Naive thymus-derived CD8-positive, alpha-beta T cell (primary cell): Measurements from ENCODE around the gene MLIP. TPM values are rescaled to one million over a fixed set of nuclear protein-coding genes. Genes with fewer than 3 reads are reported as not detected.

Experiments used
- ATAC-seq, 2 donors: fragments of 150-1000 bp; cut with Tn5 transposase in 1 of 2; sonication (Bioruptor Pico), chemical (Tn5 transposase) in 1 of 2; 1 replicate in 1 of 2; 2 replicates in 1 of 2; pipeline ENCODE4 v1.10.0; 2021; ENCODE audit warnings: mild to moderate bottlenecking in 2 of 2, moderate library complexity in 2 of 2
- POLR2A ChIA-PET: fragments of 350-600 bp; sonication (Branson Sonifier 250); formaldehyde crosslinking; loops from one replicate; lab custom pipeline; 2021; ENCODE audit warnings: antibody characterized with exemption; lab: Charles Lee
- DNase-seq, 10 donors: peaks; one replicate each; pipeline versions ENCODE4 v3.0.0 to v3.0.0-alpha.2; 2020 to 2022
- H3K27ac Mint-ChIP-seq, 10 donors: one replicate each; pipeline ENCODE4 v1.8.0; 2020 to 2022; ENCODE audit warnings: mild to moderate bottlenecking in 10 of 10, mixed read lengths in 10 of 10, moderate library complexity in 4 of 10, inconsistent platforms in 1 of 10
- H3K27me3 Mint-ChIP-seq, 5 donors: one replicate each; pipeline ENCODE4 v1.8.0; 2021 to 2022; ENCODE audit warnings: mixed read lengths in 5 of 5
- H3K36me3 Mint-ChIP-seq, 3 donors: one replicate each; pipeline ENCODE4 v1.8.0; 2020 to 2022; ENCODE audit warnings: mixed read lengths in 3 of 3, mild to moderate bottlenecking in 2 of 3, inconsistent platforms in 1 of 3
- H3K4me1 Mint-ChIP-seq, 4 donors: one replicate each; pipeline ENCODE4 v1.8.0; 2021 to 2022; ENCODE audit warnings: mixed read lengths in 4 of 4
- H3K4me3 Mint-ChIP-seq, 10 donors: one replicate each; pipeline ENCODE4 v1.8.0; 2020 to 2022; ENCODE audit warnings: mild to moderate bottlenecking in 10 of 10, mixed read lengths in 10 of 10, moderate library complexity in 6 of 10, inconsistent platforms in 1 of 10
- H3K9me3 Mint-ChIP-seq, 9 donors: one replicate each; pipeline ENCODE4 v1.8.0; 2020 to 2022; ENCODE audit warnings: mixed read lengths in 9 of 9, mild to moderate bottlenecking in 3 of 9, inconsistent platforms in 1 of 9, moderate library complexity in 1 of 9
- polyA plus RNA-seq, 3 donors: library from polyadenylated mRNA; unstranded; fragments of 300-500 nt; fragmentation: Illumina TruSeq; gene quantifications; one replicate each; pipeline ENCODE4 v1.2.3, GENCODE V29; 2021
- total RNA-seq, 8 experiments: library from RNA in 2 of 8; stranded (reverse) in 2 of 8; gene quantifications; one replicate each; pipeline ENCODE4 v1.2.3 and lab custom pipeline; 2021 to 2026

MLIP gene
- total and polyA plus RNA-seq, 5 experiments from 2014 or later: not detected

DNA sequence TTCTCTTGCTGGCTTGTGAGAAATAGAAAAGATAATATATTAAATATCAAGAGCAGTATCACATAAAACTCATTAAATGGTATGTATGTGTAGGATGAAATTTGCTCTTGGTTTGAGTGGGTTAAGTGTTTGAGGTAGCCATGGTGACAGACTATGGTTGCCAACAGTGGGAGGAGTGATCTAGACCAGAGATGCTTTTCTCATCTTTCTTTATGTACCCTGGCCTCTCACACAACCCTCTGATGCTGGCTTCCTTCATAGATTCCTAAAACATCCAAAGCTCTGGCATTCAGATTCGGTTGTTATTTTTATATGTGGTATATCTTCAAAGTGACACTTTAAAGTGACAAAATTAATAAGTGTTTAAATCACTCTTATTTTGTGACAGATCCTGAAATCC lies 9.0 kb upstream of the MLIP start:
- H3K27me3 Mint-ChIP-seq: peaks cover 0 to 13% (median 5%) of the 10 kb centered on the region in 5 donors
- H3K27ac Mint-ChIP-seq: no peak overlapping the region
- DNase-seq (no peak), ATAC-seq (no peak)
- no peak overlapping the region for H3K4me3 Mint-ChIP-seq
- POLR2A ChIA-PET: no interaction called here
- no peaks in the 10 kb centered on the region for H3K36me3 Mint-ChIP-seq
- H3K9me3 Mint-ChIP-seq: peaks cover 0 to 8% (median 2%) of the 10 kb centered on the region in 9 donors
- H3K4me1 Mint-ChIP-seq: no peaks in the 10 kb centered on the region

GRCh38 chr6:54103497-54103896 lies 7.7 kb upstream of the MLIP start:
- no peaks in the 10 kb centered on the region for H3K4me1 Mint-ChIP-seq
- no peaks in the 10 kb centered on the region for H3K36me3 Mint-ChIP-seq
- peaks cover 0 to 3% (median 0%) of the 10 kb centered on the region in 9 donors for H3K9me3 Mint-ChIP-seq
- POLR2A ChIA-PET: no interaction called here
- ATAC-seq (no peak), DNase-seq (no peak)
- H3K27ac Mint-ChIP-seq: no peak overlapping the region
- no peak overlapping the region for H3K4me3 Mint-ChIP-seq
- peaks cover 0 to 9% (median 5%) of the 10 kb centered on the region in 5 donors for H3K27me3 Mint-ChIP-seq

- Mint-ChIP-seq H3K27ac (no peak overlapping the region), H3K9me3 (peaks cover 0 to 2% (median 0%) of the 10 kb centered on the region in 9 donors), H3K36me3 (no peaks in the 10 kb centered on the region), H3K27me3 (peaks cover 0 to 9% (median 5%) of the 10 kb centered on the region in 5 donors), H3K4me3 (no peak overlapping the region), H3K4me1 (no peaks in the 10 kb centered on the region)
- DNase-seq (no peak), ATAC-seq (no peak)
- POLR2A ChIA-PET: no interaction called here
Measured at GRCh38 chr6:54106727-54107126, 4.5 kb upstream of the MLIP start.

DNA sequence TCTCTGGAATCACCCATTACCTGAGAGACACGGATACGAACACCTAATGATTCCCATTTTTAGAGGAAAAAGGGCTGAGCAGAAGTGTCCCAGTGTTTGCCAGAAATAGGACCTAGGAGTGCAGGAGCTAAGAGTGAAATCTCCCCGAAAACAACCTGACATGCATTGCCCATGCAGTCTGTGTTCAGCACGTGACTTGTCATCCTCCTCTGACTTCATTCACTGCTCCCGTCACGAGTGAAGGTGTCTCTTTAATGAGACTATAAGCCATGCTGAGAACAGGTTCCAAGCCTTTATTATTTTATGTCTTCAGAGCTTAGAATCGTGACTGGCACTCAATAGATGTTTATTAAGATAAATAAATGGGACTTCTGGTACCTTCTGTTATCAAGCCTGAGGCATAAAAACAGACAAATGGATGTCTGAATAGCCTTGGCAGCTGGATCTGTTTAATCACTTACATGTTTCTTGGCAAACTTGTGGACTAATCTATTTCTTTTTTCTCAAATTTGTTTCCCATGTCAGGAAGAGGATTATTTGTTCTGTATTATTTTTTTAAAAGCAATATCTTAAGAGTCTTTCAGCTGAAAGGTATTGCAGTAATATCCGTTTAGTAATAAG lies 3.7 kb upstream of the MLIP start:
- no peaks in the 10 kb centered on the region for H3K36me3 Mint-ChIP-seq
- H3K4me1 Mint-ChIP-seq: no peaks in the 10 kb centered on the region
- H3K4me3 Mint-ChIP-seq: no peak overlapping the region
- H3K27me3 Mint-ChIP-seq: peaks cover 0 to 9% (median 5%) of the 10 kb centered on the region in 5 donors
- ATAC-seq: no peak
- POLR2A ChIA-PET: no interaction called here
- no peak for DNase-seq
- no peak overlapping the region for H3K27ac Mint-ChIP-seq
- H3K9me3 Mint-ChIP-seq: peaks cover 0 to 2% (median 0%) of the 10 kb centered on the region in 9 donors

DNA sequence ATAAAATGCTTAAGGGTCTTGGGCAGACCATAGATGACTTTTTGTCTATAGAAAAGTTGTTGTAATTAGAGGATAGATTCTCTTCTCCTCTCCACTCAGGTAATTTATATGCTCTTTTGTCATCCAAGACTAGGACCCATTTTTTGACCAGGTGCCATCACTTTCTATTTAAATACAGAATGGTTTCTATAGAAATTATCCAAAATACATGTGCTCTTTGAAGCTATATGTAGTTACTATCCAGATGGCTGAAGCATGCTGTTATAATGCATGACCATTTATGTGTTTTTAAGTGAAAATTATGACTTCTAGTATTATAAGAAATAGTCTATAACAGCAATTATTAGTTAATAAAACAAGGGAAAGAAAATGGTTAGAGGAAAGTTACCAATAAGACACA lies 3.0 kb upstream of the MLIP start:
- no peaks in the 10 kb centered on the region for H3K36me3 Mint-ChIP-seq
- peaks cover 0 to 9% (median 5%) of the 10 kb centered on the region in 5 donors for H3K27me3 Mint-ChIP-seq
- H3K27ac Mint-ChIP-seq: no peak overlapping the region
- POLR2A ChIA-PET: no interaction called here
- peaks cover 0 to 2% (median 0%) of the 10 kb centered on the region in 9 donors for H3K9me3 Mint-ChIP-seq
- DNase-seq (no peak), ATAC-seq (no peak)
- no peak overlapping the region for H3K4me3 Mint-ChIP-seq
- H3K4me1 Mint-ChIP-seq: no peaks in the 10 kb centered on the region

GRCh38 chr6:54109586-54109985 lies 1.7 kb upstream of the MLIP start:
- Mint-ChIP-seq H3K4me1 (no peaks in the 10 kb centered on the region), H3K27me3 (peaks cover 0 to 16% (median 5%) of the 10 kb centered on the region in 5 donors), H3K9me3 (peaks cover 0 to 8% (median 0%) of the 10 kb centered on the region in 9 donors), H3K4me3 (no peak overlapping the region), H3K27ac (no peak overlapping the region), H3K36me3 (no peaks in the 10 kb centered on the region)
- ATAC-seq (no peak), DNase-seq (no peak)
- POLR2A ChIA-PET: no interaction called here

DNA sequence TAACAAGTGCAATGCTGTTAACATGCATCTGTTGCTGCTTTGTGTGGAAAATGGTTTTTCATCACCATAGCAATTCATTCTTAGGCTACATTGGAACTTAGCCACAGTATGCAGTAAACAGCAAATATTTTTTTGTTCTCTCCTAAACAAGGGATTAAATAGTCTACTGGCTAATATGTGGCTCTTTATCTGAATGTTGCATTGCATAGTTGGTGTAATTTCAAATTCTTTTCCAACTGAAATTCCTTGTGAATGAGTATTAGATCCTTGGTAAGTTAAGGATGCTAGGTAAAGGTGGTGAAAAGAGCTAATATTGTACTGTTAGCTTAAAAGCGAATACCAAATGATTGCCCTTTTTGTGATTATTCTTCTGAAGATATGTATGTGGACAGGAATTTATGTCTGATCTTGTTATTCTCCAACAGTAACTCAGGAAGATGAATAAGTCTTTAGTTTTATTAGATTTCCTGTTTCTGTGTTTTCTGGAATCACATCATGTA lies 958 bp downstream of the MLIP start:
- H3K4me3 Mint-ChIP-seq: no peak overlapping the region
- no peak overlapping the region for H3K27ac Mint-ChIP-seq
- H3K9me3 Mint-ChIP-seq: peaks cover 0 to 21% (median 3%) of the 10 kb centered on the region in 9 donors
- no peak for DNase-seq
- no peak for ATAC-seq
- POLR2A ChIA-PET: no interaction called here
- H3K36me3 Mint-ChIP-seq: no peaks in the 10 kb centered on the region
- no peaks in the 10 kb centered on the region for H3K4me1 Mint-ChIP-seq
- peaks cover 0 to 13% (median 2%) of the 10 kb centered on the region in 5 donors for H3K27me3 Mint-ChIP-seq

DNA sequence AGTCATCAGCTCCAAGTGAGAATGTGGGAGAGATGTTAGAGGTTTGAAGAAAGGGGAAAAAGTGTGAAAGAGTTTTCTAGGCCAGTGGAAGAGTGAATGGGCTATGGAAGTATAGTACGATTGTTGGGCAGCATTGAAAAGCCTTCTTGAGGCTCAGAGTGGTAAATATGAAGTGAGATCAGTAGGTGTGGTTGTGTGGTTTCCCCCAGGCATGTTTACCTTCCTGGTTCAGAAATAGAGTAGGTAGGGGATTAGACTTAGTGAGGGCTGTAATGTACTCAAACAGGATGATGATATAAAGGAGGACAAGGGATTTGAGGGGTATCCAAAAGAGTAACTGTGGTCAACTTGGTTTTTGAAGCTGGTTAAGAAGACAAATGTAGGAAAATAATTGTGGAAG lies 3.7 kb downstream of the MLIP start:
- H3K27ac Mint-ChIP-seq: no peak overlapping the region
- H3K4me3 Mint-ChIP-seq: no peak overlapping the region
- no peaks in the 10 kb centered on the region for H3K4me1 Mint-ChIP-seq
- DNase-seq (no peak), ATAC-seq (no peak)
- H3K27me3 Mint-ChIP-seq: peaks cover 0 to 13% (median 2%) of the 10 kb centered on the region in 5 donors
- POLR2A ChIA-PET: no interaction called here
- H3K36me3 Mint-ChIP-seq: no peaks in the 10 kb centered on the region
- H3K9me3 Mint-ChIP-seq: peaks cover 0 to 27% (median 5%) of the 10 kb centered on the region in 9 donors

DNA sequence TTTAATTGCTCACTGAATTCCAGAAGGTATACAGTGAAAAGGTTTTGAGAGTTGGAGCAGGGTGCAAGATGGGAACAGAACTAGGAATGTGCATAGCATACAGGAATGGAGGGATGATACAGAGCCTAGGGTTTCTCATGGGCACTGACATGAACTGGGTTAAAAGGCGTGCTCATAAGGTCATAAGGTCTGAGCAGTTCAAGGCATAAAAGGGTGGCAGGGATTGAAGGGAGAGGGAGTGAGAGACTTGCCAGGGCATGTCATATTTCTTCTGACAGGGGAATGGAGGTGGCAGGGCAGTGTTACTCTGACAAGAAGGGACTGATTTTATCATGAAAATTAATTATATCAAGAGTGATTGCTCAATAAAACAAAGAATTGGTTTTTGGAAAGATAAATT lies 4.7 kb downstream of the MLIP start:
- H3K27ac Mint-ChIP-seq: no peak overlapping the region
- peaks cover 0 to 13% (median 2%) of the 10 kb centered on the region in 5 donors for H3K27me3 Mint-ChIP-seq
- H3K4me1 Mint-ChIP-seq: no peaks in the 10 kb centered on the region
- no peak overlapping the region for H3K4me3 Mint-ChIP-seq
- H3K9me3 Mint-ChIP-seq: peaks cover 0 to 37% (median 5%) of the 10 kb centered on the region in 9 donors
- POLR2A ChIA-PET: no interaction called here
- DNase-seq (no peak), ATAC-seq (no peak)
- no peaks in the 10 kb centered on the region for H3K36me3 Mint-ChIP-seq

DNA sequence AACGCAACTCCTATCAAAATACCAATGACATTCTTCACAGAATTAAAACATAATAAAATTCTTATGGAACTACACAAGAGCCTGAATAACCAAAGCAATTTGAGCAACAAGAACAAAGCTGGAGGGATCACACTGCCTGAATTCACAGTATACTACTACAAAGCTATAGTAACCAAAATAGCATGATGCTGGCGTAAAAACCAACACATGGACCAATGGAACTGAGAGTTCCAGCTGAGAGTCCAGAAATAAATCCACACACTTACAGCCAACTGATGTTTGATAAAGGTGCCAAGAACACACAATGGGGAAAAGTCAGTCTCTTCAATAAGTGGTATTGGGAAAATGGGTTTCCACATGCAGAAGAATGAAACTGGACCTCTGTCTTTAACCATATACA lies 6.9 kb downstream of the MLIP start:
- Mint-ChIP-seq H3K36me3 (no peaks in the 10 kb centered on the region), H3K27ac (no peak overlapping the region), H3K4me1 (no peaks in the 10 kb centered on the region), H3K27me3 (peaks cover 0 to 13% (median 2%) of the 10 kb centered on the region in 5 donors), H3K4me3 (no peak overlapping the region), H3K9me3 (peaks cover 0 to 38% (median 5%) of the 10 kb centered on the region in 9 donors)
- DNase-seq: no peak
- POLR2A ChIA-PET: no interaction called here
- ATAC-seq: no peak

DNA sequence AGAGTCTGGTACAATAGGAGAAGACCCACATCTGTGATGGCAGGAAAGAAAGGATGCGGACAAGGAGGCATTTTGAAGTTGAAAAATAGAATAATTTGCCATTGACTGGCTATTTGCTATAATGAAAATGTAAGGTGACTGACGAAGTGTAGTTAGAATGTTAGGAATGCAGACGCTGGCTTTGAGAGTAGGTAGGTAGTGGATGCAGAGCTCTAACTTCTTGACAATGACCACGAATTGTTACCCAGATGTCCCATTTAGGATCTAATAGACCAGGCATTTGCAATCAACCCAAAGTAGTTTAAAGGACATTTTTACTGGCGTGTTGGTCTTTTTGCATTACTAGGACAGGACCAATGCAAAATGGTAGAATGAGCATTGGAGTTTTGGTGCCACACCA lies 14.2 kb downstream of the MLIP start:
- H3K9me3 Mint-ChIP-seq: peaks cover 0 to 5% (median 0%) of the 10 kb centered on the region in 9 donors
- no peaks in the 10 kb centered on the region for H3K4me1 Mint-ChIP-seq
- H3K27me3 Mint-ChIP-seq: peaks cover 0 to 3% (median 0%) of the 10 kb centered on the region in 5 donors
- no peaks in the 10 kb centered on the region for H3K36me3 Mint-ChIP-seq
- no peak overlapping the region for H3K27ac Mint-ChIP-seq
- POLR2A ChIA-PET: no interaction called here
- ATAC-seq (no peak), DNase-seq (no peak)
- no peak overlapping the region for H3K4me3 Mint-ChIP-seq

DNA sequence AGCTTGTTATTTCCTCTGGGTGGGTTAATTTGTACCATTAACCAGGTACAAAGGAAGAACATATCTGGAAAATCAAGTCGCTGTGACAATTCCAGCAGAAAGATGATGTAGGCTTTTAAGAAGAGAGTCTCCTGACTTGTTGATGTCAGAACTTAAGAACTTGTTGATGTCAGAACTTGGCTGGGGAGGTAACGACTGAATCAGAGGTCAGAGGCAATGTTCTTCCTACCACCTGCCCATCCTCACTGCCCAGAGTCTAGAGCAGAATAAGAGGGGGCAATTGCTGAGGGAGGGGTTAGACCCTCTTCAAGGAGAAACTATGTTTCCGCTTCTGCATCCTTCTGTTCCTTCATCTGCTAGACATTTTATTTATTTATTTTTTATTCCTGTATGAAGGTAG lies 18.9 kb downstream of the MLIP start:
- Mint-ChIP-seq H3K27ac (no peak overlapping the region), H3K4me3 (no peak overlapping the region), H3K9me3 (peaks cover 0 to 3% (median 0%) of the 10 kb centered on the region in 9 donors), H3K4me1 (no peaks in the 10 kb centered on the region), H3K36me3 (no peaks in the 10 kb centered on the region), H3K27me3 (peaks cover 0 to 2% (median 0%) of the 10 kb centered on the region in 5 donors)
- no peak for DNase-seq
- no peak for ATAC-seq
- POLR2A ChIA-PET: no interaction called here

DNA sequence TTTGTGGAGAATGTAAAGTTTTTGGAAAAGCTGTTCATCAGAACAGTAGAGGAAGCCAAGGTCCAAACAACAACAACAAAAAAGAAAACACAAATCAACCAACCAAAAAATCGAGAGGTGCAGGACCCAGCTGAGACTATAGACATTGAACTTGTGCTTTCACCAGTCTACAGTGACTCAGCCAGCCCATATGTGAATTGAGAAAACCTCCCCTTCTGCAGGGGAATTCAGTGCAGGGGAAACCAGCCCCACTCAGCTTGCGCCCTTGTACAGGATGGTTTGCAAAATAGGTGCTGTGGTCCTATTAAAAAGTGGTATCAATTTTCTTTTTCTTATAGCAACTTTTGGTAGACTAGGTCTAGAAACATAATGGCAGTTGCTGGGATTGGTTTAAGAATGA lies 21.3 kb downstream of the MLIP start:
- ATAC-seq (no peak), DNase-seq (no peak)
- Mint-ChIP-seq H3K36me3 (no peaks in the 10 kb centered on the region), H3K4me3 (no peak overlapping the region), H3K4me1 (peaks cover 0 to 4% (median 0%) of the 10 kb centered on the region in 4 donors), H3K9me3 (peaks cover 0 to 12% (median 0%) of the 10 kb centered on the region in 9 donors), H3K27ac (no peak overlapping the region), H3K27me3 (peaks cover 0 to 10% (median 0%) of the 10 kb centered on the region in 5 donors)
- POLR2A ChIA-PET: no interaction called here

DNA sequence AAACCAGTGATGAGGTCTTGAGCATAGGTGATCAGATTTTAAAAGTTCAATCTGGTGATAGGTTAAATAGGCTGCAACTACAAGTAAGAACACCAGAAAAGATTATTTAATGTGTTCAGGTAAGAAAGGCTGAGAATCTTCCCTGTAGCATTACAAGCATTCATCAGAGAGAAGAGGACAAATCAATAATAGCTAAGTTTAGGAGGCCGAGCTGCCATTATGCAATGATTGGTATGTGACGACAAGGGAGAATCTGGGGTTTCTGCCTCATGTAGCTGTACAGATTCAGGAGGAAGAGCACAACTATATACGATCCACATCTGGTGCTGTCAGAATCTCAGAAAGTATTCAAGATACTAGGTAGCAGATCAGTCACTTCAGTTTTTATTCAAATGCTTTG lies 21.9 kb downstream of the MLIP start:
- peaks cover 0 to 15% (median 0%) of the 10 kb centered on the region in 5 donors for H3K27me3 Mint-ChIP-seq
- H3K4me3 Mint-ChIP-seq: no peak overlapping the region
- POLR2A ChIA-PET: no interaction called here
- H3K36me3 Mint-ChIP-seq: no peaks in the 10 kb centered on the region
- H3K4me1 Mint-ChIP-seq: peaks cover 0 to 4% (median 0%) of the 10 kb centered on the region in 4 donors
- peaks cover 0 to 18% (median 0%) of the 10 kb centered on the region in 9 donors for H3K9me3 Mint-ChIP-seq
- no peak overlapping the region for H3K27ac Mint-ChIP-seq
- no peak for DNase-seq
- ATAC-seq: no peak
